Body of pancreas (tissue), 4 donors: ENCODE results near the gene CXXC5.

ENCODE experiments used
- CTCF ChIP-seq, 7 experiments: fragments of 450-650 bp in 4 of 7; fragments of 200-600 bp in 3 of 7; sonication (generic) in 3 of 7; IDR thresholded peaks; one replicate each; pipeline ENCODE4 v1.5.1; 2016 to 2019; ENCODE audit warnings: antibody characterized with exemption in 7 of 7
- POLR2A ChIP-seq, 3 donors: fragments of 450-650 bp; IDR thresholded peaks; one replicate each; pipeline ENCODE4 v1.6.1; 2016; ENCODE audit warnings: antibody characterized with exemption in 3 of 3, mild to moderate bottlenecking in 2 of 3

GRCh38 chr5:139649082-139649991 is 1.2 kb downstream of the CXXC5 start:
- no peak for TF ChIP-seq CTCF (IDR thresholded peaks at IDR 0.05)
- TF ChIP-seq POLR2A (IDR thresholded peaks at IDR 0.05): no peak
